GM18517 (cell line): Measurements from ENCODE around the gene ROBO2.

Experiments used
- ATAC-seq: cut with Tn5 transposase; IDR thresholded peaks from one replicate; pipeline ENCODE4 v1.9.1; 2021; ENCODE audit warnings: mild to moderate bottlenecking, moderate library complexity; ENCODE audit not compliant: unreplicated experiment

The ROBO2 gene

GRCh38 chr3:77464111-77464688, 424.3 kb downstream of the ROBO2 start:
- no peak for ATAC-seq

GRCh38 chr3:77466562-77467115, 426.7 kb downstream of the ROBO2 start:
- no peak for ATAC-seq

- ATAC-seq = no peak
Observed at GRCh38 chr3:77467702-77468625, 428.1 kb downstream of the ROBO2 start.

DNA sequence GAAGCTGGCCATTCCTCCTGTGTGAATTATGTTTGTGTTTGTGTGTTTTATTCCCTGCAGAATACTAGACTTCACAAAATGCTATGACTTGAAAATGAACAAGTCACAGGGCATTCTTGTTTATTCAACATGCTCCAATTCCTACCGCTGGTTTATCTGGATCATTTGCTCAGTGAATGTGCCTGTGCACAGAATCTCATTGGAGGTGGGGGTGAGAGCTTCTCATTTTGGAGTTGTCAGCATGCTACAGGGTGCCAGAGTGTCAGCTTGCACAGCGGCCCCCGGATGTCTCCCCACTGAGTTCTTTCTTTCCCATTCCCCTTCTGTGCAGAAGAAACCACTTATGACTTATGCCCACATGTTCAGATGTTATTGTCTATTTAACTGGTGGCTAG, 428.7 kb downstream of the ROBO2 start:
- ATAC-seq = no peak

DNA sequence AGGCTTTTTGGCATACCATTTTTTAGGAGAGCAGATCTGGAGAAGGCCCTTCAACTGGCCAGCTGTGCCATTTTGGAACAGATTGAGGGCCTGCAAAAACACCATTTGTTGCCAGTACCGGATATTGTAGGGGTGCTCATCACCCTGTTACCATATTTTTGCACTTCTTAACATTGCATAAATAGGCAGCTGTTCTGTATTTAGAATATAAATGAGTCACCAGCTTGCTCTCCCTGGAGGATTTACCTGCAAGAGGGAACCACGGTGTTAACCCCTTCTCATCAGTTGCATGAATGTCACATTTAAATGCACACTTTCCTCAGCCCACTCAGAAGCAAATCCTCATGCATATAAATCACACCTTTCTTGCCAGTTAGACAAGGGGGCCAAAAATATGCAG, 435.6 kb downstream of the ROBO2 start:
- no peak for ATAC-seq

DNA sequence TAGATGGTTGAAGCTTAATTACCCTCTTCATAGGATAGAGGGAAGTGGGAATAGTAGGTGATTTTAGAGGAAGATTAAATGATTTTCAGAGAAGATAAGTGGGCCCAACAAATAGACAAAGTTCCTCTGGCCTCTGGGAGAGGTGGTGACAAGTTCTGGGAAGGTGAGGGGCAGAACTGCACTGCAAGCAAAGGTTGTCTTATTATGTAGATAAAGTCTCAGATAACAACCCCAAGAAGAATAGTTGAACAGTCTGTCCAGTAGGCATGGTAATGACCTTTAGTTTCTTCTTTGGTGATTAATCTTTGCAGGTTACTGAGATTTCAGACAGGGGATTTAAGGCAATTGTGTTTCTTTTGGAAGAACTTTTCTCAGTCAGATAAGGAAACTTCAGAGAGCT, 439.1 kb downstream of the ROBO2 start:
- no peak for ATAC-seq

- ATAC-seq = no peak
Observed at GRCh38 chr3:77489216-77489615, 449.3 kb downstream of the ROBO2 start.

DNA sequence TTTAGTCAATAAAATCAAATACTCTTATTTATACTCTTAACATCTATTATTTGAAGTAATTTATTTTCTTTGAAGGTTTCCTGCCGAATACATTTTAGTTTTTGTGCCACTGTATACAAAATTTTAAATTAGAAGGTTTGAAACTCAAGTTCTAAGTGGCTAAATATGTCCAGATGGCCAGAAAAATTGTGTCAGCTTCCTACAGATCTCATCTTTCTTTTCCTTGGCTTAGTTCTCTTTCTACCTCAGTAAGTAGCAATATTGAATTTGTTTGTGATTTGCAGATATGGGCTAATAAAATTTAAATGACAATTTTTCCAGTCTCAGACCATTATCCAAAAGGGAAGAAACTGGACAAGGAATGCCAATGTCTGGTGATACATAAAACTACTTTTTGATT, 452.1 kb downstream of the ROBO2 start:
- ATAC-seq = no peak

DNA sequence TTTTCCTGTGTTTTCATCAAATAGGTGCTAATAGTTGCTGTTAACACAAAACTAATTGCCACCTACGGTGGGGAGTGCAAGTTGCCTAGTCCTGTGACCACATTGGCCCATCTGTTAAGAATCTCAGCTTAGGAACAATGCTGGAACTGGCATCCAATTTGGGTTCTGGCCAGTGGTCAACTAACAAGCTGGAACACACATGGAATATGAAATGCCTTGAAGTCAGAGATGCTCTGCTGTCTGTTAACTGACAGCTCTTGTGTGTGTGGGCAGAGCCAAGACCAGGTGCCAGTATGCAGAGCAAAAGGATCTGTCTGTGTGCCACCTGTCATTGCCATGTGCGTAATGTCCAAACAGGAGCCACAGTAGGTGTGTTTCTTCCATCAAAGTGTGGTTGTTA, 460.8 kb downstream of the ROBO2 start:
- ATAC-seq = no peak

GRCh38 chr3:77506384-77506783, 466.5 kb downstream of the ROBO2 start:
- ATAC-seq = no peak

DNA sequence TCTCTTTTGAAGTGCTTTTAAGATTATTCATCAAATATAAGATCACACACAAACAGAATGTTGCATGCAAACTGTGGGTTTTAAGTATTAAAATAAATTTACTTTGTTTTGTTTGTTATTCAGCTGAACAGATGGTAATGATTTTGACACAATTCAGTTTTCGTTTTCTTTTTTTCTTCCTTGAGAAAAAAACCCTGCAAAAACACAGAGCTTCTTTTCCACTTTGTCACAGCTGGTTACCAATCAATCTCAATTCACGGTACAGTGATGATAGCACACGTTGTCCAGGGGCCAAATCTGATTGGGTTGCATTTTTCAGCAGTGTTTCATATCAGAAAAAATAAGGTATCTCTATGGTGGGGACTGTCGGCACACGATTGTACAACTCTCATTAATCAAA, 473.6 kb downstream of the ROBO2 start:
- no peak for ATAC-seq

- no peak for ATAC-seq
Observed at GRCh38 chr3:77514766-77515165, 474.9 kb downstream of the ROBO2 start.

DNA sequence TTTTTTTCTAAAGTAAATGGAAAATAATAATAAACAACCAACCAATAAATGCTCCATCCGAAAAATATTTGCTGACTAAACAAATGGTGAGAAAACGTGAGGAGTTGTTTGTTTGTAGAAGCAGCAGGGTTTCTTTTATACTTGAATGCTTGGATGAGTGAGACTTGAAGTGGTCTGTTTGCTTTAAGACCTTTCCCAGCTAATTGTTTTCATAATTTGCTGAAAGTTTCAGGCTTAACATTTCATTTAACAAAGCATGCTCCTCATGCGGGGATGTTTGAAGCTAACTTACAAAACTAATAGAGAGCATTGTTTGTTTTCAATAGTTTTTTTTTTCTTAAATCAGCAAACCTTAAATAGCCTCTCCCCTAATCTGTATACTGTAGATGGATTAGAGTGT, 484.6 kb downstream of the ROBO2 start:
- ATAC-seq = no peak

GRCh38 chr3:77524946-77525682, 485.2 kb downstream of the ROBO2 start:
- no peak for ATAC-seq

DNA sequence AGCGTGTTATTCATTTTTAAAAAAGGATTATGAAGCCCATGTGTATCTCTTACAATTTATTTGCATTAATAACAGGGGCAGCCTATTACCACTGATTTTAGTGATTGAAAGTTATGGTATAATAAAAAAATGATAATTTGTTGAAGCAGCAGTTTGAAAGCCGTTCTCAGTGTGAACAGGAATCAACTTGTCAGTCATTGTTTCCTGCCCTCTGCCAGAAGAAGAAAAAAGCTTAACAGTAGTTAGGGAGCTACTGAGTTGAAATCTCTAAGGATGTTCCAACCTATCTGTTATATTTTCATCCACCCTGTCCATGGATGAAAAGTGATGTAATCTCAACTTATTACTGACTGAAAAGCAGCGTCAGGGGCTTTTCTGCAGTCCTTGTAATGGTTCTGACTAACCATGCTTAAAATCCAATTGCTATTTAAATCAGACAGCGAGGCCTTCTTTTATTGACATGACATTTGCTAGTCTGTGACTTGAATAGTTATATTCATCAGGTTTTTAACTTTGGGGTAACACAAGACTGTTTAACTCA, 486.7 kb downstream of the ROBO2 start:
- ATAC-seq = no peak

DNA sequence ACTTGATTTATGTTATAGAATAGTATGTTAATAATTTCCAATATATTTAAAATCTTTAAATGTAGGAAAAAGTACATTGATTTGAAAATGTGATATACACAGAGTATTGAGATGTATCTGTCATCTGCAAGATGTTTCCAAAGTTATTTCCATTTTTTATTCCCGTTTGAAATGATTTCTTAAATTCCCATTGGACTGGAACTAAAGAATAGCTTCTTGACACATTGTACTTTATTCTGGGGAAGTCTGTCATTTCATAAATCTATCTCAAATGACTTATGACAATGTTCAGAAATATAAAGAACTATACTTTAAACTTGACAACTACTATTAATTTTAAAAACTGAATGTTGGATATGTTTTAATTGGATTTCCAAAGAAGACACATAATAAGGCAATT, 489.6 kb downstream of the ROBO2 start:
- no peak for ATAC-seq

GRCh38 chr3:77530870-77531269, 491.0 kb downstream of the ROBO2 start:
- ATAC-seq = no peak

DNA sequence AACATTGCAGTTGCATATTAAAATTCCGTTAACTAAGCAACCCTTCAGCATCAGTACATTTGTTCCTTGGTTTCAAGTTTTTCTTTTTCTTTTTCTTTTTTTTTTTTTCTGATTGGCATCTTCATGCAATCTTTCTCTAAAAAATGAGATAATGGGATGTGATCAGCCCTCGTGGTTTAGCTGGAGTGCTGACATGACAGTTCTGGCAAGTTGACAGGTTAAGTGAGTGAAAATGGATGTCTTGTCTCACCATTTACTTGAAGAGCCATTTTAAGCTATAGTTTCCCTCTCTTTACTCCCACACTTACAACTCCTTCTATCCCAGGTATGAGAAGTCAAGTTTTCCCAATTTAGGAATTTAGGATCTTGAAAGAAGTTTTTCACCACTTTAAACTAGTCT, 495.2 kb downstream of the ROBO2 start:
- ATAC-seq = no peak

GRCh38 chr3:77536038-77536775, 496.3 kb downstream of the ROBO2 start:
- ATAC-seq = no peak

DNA sequence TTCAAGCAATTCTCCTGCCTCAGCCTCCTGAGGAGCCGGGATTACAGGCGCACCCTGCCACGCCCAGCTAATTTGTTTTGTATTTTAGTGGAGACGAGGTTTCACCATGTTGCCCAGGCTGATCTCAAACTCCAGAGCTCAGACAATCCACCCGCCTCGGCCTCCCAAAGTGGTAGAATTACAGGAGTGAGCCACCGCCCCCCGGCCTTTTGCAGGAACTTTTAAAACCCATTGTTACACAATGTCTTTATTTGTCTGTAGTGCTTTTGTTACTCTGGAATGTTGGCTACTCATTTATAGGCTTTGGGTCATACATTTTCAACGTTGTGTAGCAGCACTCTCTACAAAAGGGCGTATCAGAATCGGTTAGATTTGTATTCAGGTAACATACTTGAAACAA, 499.1 kb downstream of the ROBO2 start:
- ATAC-seq = no peak

DNA sequence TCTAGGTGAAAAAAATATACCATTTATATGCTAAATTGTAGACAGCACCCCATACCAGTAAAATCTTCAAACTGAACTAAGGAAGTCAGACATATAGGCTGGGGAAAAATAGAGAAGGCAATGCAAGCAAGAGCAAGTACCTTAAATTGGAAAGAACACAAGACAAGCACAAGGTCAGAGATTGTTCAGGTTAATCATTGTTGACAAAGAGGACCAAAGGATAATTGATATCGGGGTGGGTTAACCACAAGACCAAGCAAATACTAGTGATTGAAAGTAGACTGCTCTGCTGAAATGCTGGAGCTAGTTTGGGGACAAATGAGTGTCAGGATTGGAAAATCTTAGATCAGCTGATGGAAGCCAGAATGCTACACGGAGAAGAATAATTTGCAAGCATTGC, 499.8 kb downstream of the ROBO2 start:
- ATAC-seq = no peak
